Stimulated activated CD4-positive, alpha-beta T cell treated with anti-CD3 and anti-CD28 coated beads, Interleukin-15, amount 100 ng/mL, for 48 hours (primary cell): ENCODE data around the gene HSD11B2.

Source experiments
- DNase-seq, 2 donors: peaks; one replicate each; pipeline ENCODE4 v3.0.0-alpha.2; 2020; ENCODE audit warnings: low read depth in 2 of 2

Gene HSD11B2

DNA sequence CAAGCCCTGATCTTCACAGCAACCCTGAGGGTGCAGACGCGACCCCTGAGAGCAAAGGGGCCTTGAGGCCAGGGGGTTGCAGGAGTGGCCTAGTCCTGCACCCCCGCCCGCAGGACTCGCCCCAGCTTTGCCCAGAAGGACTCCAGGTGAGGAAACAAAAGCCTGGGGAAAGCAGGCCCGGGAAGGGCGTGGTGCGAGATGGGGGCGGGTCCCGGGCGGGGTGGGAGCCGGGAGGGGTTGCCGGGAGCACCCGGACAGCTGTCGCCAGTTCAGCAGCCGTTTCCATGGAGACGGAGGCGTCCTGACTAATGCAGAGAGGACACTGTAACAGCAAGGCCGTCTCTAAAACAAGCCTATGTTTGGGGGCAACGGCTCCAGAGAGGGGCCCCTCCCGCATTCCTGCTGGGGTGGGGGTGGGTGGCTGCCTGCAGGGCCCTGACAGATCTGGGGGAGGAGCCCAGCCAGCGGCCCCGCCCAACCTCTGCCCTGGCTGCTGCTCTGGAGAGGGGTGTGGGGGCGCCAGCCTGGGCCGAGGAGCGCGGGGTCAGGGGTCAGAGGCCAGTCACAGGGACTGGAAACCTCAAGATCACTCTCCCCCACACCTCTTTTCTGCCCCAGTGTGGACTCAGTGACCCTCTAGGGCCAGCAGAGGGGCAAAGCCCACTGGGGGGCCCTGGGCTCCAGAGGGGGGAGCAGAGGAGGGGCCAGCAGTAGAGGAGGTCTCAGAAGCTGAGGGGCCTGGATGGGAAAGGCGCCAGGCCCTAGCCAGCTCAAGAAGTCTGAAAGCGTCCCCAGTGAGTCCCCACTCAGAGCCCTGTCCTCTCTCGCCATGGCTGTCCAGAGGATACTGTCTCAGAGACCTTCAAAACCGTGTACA lies 34.5 kb upstream of the HSD11B2 start:
- DNase-seq = no peak

DNA sequence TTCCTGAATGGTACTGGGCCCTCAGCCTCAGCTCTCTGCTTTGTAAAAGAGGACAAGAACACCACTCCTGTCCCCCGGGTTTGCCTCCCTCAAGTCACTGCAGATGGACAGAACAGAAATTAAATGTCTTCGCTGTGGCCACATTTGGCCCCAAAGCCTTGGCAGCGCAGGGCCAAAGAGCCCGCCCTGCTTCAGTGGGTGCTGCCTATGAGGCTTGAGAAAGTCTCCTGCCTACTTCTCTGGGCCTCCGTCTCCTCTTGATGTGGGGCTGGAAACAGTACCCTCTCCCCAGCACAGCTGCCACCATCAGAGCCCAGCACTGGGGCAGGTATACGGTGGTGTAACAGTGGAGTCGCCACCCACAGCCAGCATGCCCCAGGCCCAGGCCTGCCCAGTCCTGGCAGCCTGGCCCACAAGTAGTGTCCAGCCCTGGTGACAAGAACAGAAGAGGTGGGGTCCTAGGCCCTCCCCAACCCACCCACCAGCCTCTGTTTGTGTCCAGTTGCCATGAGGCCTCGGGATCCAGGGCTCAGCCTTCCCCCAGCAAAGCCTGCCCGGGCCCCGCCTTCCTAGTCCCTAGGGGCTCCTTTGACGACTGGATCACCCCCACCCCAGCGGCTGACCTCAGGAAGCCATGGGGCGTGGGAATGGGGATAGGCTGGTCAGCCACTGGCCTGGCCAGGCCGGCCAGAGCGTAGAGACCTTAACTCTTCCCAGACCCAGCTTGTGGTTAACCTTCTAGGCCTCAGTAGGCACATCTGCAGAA lies 33.7 kb upstream of the HSD11B2 start:
- DNase-seq = no peak

DNA sequence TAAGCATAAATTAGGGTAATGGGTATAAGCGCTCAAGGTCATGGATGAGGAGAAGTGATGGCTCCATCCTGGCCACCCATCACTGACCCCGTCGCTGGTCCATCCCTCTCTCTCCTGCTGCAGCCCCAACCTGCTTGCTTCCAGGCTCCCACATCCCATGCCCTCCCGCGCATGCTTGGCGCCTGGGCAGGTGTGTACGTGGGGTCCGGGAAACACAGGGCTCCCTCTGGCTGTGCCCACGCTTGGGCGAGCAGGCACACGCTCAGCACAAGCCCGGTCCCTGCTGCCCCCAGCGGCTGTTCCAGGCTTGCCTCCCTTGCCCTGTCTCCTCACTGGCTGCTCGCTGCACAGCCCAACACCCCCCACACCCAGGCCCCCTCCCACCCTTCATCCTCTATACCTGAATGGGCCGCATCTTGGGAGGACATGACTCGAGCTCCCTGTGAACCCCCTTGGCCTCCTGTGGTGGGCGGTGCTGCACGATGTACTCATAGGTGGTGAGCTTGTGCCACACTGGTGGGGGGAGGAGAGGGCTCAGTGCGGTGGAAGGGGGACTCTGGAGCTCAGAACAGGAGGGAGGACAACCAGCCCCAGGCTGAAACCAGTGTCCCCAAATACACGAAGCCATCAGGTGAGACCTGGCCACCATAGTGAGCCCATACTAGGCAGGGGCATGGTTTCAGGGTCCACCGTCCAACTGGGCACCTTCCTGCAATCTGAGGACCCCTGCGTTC lies 32.9 kb upstream of the HSD11B2 start:
- DNase-seq = no peak

DNA sequence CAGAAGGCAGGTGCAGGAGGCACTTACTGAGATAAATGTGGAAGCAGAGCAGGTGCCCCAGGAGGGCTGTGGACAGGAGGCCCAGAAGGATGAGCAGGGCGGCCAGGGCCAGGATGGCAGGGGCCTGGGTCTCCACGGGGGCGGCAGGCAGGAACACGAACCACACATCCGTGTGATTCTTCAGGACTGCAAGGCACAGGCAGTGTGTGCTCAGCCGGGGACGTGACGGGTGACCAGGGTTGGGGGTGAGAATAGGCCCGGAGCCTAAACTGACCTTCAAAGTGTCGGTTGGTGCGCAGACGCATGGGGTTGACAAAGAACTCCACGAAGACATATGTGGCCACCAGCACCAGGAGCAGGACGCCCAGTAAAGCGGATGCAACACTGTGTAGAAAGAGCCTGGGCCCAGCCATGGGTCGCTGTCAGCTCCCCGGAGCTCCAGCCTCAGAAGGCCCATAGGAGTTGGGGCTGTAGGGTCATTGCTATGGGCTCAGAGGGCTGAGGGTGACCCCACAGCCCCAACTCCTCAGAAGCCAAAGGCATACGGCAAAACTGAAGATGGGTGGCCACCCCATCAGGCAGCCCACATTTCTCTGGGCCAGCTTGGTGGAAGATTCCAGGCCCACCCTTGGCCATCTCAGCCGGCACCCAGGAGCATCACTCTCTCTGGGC lies 32.2 kb upstream of the HSD11B2 start:
- DNase-seq = no peak

DNA sequence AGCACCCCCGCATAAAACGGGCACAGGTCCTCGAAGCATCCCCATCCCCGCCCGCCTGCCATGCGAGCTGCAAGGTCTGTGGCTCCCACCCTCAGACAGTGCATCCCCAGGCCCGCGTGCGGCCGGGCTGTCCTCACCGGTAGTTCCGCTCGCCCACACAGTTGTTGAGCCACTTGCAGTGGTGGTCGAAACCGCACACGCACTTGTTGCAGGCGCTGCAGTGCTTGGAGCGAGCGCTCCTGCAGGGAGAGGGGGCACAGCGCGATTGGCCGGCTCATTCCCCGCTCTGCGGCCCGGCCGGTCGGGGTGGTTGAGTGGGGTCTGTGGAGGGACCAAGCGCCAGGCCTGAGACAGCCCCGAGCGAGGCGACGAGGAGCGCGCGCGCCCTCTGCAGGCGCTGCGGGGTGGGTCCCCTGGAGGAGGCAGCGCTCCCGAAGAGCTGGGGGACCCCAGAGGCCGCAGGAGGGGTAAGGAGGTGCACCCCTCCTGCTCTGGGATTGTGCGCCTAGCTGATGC lies 31.6 kb upstream of the HSD11B2 start:
- peak in 1 of 2 donors; percentile 42 for DNase-seq

DNA sequence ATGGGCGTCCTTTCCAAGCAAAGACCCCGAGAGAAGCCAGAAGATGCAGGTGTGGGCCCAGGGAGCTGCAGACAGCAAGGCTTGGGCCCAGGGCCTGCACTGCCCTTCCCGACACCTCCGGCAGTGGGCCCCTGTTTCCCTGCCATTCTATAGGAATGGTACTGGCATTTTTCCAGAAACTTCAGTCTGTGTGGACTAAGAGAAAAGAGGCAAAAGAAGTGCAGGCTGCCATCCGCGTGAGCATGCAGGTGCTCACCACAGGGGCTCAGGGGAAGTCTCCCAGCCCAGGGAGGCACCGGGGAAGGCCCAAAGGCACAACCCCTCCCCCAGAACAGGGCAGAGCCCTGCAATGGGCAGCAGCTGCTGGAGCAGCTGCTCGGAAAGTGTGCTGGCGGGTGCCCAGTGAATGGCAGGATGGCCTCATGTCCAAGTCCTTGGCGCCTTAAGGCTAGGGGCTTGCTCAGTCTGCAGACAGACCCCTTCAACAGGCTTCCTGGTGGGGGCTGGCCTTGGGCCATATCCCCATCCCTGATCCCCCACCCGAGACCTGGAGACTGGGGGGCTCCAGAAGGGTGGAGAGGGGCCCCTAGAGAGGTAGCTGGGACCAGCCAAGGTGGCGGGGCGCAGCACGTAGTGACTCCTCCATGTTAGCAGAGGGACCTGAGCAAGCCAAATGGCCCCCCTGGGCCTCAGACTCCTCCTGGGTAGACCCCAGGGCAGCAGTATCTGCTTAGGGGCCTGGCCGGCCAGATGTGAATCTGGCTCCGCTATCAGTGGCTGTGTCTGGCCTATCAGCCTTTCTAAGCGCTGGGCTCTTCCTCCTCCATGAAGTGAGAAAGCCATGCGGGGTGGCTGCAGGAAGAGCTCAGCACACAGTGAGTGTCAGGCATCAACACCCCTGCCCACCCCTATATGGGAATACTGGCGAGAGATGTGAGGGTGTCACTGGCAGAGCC lies 30.9 kb upstream of the HSD11B2 start:
- DNase-seq = no peak

DNA sequence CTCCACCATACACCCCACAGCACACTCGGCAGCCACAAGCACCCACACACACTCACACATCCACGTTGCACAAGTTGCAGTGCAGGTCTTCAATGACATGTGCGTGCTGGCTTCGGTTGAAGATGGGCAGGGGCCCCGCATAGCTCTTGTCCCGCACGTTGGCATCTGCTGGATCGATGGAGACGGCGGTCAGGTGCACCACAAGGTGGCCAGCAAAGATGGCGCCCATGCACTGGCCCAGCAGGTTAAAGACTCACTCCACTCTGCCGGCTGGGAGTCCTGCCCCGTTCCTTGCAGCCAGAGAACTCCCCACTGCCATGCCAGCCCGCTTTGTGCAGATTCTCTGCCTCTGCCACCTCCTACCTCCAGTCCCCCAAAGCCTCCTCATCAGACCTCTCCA lies 30.0 kb upstream of the HSD11B2 start:
- no peak for DNase-seq

GRCh38 chr16:67403976-67404555 lies 26.9 kb upstream of the HSD11B2 start:
- DNase-seq = no peak

GRCh38 chr16:67404740-67405226 lies 26.1 kb upstream of the HSD11B2 start:
- DNase-seq = no peak

- no peak for DNase-seq
Measured at GRCh38 chr16:67405336-67405735, 25.6 kb upstream of the HSD11B2 start.

DNA sequence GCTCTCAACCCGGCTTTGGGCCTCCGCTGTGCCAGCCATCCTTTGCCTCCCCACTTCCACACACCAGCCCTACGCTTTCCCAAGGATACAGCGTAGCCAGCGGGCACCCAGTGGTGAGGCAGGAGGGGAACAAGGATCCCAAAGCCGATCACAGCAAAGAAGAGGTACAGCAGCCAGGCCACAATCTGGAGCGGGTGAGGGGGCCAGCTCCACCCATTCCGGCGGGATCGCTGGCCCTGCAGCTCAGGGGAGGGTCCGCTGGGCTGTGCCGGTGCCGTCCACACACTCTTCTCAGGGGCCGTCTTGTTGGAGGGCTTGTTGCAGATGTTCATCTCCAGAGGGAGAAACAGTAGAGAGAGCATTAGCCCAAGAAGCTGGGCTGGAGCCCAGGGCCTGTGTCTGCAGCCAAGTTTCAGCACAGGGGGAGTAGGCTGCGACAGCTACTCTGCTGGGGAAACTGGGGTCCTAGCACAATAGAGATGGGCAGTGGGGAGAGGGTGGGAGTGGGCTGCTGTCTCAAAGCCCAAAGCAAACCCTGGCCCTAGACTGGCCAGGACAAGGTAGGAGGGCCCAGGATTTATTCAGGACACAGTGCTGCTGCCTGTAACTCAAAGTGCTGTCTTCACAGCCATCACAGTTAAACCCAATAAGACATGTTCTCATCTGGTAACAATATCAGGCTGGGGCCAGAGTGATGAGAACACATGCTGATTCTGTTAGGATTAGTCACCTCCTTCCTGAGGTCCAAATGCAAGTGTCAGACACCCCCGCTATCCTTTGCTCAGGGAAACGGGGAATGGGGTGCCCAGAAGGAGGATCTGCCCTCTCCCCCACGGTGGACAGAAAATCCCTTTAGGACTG lies 24.6 kb upstream of the HSD11B2 start:
- DNase-seq = no peak

DNA sequence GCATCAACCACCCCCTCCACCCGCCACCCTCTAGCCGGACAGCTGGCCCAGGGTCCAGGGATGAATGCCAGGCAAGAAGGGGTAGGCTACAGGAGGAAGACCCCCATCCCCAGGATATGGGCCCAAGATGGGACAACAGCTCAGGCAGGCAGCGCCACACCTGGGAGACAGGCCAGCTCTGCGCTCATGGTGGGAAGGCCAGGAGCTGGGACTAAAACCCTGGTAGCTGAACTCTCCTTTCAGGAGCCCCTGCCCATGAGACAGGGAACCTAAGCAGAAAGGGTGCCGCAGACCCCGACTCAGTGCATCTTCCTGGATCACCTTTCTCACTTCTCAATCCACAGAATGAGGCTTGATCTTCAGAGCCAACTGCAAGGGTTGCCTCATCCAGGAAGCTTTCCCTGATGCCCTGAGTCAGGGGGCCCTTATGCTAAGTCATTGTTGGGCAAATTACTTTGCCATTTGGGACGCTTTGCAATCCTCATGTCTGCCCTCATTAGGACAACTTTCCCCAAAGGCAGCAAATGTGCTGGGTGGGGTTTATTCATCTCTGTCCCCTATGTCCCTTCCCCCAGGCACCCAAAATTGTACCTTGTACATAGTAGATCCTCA lies 23.6 kb upstream of the HSD11B2 start:
- DNase-seq = no peak

- DNase-seq = no peak
Measured at GRCh38 chr16:67407788-67408452, 23.0 kb upstream of the HSD11B2 start.

GRCh38 chr16:67409631-67410030 lies 21.3 kb upstream of the HSD11B2 start:
- no peak for DNase-seq

GRCh38 chr16:67411339-67411738 lies 19.6 kb upstream of the HSD11B2 start:
- DNase-seq = no peak

DNA sequence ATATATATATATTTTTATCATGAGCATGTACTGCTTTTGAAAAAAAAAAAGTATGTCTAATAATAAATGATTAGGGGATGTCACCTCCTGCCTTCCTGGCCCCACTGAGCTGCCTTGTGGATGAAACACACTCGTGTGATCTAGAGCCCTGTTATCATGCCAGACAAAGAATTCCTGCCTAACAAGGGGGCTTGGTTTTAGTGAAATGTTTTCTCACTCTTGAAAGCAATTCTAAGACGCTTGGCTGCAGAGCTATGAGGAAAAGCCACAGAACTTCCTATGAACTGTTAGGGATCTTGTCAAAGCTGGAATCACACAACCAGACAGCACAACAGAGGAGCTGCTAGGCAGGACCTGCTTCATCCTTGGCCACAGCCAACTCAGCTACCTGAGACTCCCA lies 18.6 kb upstream of the HSD11B2 start:
- no peak for DNase-seq

DNA sequence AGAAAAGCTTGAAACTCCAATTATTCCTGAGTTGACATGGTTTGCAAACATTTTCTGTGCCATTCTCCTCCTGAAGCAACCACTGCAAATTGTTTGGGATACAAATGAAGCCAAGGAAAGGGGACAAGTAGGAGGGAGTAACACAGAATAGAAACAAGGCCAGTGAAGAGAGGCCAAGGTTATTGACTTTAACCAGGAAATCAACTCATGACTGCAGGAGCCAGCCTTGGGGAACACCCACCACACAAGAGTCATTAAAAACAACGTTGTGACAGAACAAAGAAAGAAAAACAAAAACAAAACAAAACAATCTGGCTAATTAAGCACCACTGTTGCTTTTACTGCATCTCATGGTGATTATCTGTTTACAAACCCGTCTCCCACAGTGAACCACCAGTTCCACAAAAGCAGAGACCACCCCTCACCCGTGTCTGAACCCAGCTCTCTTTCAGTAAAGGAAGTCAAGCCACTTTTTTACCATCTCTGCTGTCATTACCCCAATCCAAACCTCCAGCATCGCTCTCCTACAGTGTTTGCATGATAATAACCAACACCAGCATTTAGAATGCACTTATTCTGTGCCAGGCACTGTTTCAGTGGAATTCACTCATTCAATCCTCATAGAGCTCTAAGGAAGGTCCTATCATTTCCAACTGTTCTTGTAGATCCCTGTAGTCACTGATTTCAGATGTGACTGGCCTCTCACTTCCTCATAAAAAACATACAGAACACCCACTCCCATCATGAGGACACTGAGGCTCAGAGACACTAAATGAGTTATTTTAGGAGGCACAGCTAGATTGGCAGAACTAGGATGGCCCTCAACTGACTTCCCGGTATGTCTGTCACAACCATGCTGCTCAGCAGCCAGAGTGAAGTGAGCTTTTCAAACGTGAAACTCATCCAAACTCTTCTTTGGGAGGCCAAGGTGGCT lies 16.7 kb upstream of the HSD11B2 start:
- no peak for DNase-seq
